ENCODE measurements around the gene COL11A1.
"Not testable (repeated sequence)": the region's sequence is repeated elsewhere in the genome, so short reads cannot be mapped to it uniquely, and the experiment has no call there.

The COL11A1 gene

DNA sequence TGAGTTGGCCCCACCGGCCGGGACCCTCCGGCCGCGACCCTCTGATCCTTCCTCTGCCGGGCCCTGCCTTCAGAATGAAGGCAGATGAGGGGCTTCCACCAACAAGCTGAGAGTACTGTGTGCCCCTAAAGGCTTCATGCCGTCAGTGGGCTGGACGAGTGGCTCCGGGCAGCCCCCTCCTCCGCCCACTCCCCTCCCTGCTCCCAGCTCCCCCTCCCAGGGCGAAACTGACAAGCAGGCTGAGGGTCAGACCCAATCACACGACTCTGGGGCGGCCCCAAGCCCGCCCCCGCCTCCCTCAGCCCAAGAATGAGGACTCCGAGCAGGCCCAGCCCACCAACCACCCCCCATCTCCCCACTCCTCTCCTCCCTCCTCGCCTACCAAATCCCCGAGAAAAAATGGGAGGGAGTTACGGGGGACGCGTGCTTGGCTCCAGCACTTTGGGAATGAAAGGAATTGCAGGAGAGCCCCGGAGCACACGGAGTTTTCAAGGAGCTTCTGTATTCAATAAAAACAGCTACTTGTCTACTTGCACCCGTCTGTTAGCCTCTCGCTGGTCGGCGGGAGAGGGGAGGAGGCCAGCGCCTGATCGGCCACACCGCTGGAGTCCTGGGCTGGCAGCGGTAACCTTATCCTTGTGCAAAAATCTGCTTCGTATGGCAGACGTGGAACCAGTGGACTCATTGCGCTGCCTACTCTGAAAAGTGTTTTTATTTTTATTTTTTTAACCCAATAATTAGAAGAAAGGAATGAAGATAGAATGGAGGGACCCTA, at the start of gene COL11A1:
COL11A1 (minus strand) TSS at position 147 of the 775 bp plus-strand sequence. CDS start 344 bp downstream, outside the sequence.
- no peak for DNase-seq (ENCODE audit: low read depth)

GRCh38 chr1:103156966-103157365, 48.6 kb upstream of the COL11A1 start:
- DNase-seq (ENCODE audit: low read depth): no peak

- no peak for DNase-seq (ENCODE audit: low read depth)
Observed at GRCh38 chr1:103146166-103146565, 37.8 kb upstream of the COL11A1 start.

GRCh38 chr1:103145449-103145848, 37.1 kb upstream of the COL11A1 start:
- no peak for DNase-seq (ENCODE audit: low read depth)

GRCh38 chr1:103144681-103145080, 36.4 kb upstream of the COL11A1 start:
- no peak for DNase-seq (ENCODE audit: low read depth)

DNA sequence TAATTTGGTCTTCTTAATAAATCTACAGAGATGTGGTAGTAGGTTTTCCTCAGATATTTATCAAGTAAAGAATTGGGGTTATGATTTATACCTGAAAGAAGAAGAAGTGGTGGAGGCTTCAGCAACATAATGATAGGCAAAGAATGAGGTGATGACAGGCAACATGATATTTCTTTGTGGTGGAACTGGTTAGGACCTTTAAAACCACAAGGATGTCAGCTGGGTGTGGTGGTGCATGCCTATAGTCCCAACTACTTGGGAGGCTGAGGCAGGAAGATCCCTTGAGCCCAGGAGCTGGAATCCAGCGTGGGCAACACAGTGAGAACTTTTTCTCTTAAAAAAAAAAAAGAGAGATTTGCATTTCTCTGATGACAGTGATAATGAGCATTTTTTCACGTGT, 34.1 kb upstream of the COL11A1 start:
- no peak for DNase-seq (ENCODE audit: low read depth)

DNA sequence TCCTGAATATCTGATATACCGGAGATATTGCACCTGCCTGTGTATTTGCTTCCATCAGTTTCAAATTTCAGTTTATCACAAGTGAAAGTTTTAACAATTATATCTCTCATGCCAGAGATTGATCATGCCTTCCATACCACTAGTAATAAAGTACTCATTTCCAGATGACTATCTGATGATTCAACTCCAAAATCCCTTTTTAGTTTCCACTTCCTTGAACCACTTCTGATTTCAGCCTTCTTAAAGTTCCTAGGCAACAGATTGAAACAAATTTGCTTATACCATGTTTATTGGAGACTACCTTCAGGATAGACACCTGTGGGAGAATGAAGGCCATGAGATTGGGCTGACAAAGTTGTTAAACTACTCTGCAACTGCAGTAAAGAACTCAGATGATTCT, 21.5 kb upstream of the COL11A1 start:
- DNase-seq (ENCODE audit: low read depth): no peak

DNA sequence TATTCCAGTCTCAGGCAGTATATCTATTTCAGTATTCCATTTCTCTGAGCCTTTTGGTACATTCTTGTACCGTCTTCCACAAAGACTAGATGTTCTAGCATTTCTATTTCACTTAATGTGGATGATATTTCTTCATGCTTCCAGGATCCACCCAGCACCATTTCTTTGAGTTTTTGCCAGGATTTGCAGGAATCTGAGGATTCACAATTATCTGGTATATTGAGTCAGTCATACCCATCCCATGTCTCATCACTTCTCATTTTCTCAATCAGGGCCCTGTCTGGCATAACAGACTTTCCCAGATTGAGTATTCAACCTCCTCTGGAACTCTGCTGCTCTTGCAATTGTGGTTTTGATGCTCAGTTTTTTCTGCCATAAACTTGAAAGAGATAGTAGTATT, 20.9 kb upstream of the COL11A1 start:
- DNase-seq (ENCODE audit: low read depth): no peak

DNA sequence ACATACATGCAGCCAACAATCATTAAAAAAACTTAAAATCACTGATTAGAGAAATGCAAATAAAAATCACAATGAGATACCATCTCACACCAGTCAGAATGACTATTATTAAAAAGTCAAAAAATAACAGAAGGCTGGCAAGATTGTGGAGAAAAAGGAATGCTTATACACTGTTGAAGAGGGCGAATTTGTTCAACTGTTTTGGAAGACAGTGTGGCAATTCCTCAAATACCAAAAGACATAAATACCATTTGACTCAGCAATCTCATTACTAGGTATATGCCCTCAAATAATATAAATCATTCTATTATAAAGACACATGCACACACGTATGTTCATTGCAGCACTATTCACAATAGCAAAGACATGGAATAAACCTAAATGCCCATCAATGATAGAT, 19.9 kb upstream of the COL11A1 start:
- DNase-seq (ENCODE audit: low read depth): not testable (repeated sequence)

DNA sequence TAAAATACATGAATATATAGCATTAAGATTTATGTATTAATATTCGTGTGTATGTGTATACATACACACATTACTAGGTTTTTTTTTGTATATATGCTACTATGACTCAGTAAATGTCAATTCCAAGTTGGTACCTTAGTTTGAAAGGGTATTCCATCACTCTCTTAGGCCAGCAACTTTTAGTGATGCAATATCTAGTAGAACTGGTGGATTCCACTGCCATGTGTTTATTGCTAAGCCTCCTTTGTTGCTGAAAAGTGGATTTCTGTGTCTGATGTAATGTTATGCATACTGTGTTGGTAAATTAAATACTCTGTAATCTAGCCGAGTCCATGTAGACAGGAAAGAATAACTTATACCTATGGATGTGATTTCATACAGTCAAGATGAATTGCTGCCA, 16.9 kb upstream of the COL11A1 start:
- no peak for DNase-seq (ENCODE audit: low read depth)

GRCh38 chr1:103122983-103123720, 14.8 kb upstream of the COL11A1 start:
- DNase-seq (ENCODE audit: low read depth): no peak

DNA sequence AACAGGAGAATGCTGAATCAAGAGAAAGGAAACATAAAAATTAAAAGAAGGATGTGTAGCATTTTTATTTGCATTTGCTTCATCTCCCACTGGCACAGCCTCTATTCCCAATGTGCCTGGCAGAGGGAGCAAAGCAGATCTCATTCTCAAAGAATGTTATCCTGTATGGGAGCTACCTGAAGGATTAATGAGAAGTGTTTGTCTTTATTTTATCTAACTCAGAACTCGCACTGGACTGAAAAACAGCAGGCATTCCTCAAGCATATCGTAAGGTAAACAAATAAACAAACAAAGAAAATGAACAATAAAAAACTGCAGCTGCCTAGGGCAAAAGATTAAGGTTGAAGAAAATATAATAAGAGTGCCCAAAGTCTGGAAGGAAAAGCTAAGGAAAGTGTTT, 12.7 kb upstream of the COL11A1 start:
- DNase-seq (ENCODE audit: low read depth): no peak

DNA sequence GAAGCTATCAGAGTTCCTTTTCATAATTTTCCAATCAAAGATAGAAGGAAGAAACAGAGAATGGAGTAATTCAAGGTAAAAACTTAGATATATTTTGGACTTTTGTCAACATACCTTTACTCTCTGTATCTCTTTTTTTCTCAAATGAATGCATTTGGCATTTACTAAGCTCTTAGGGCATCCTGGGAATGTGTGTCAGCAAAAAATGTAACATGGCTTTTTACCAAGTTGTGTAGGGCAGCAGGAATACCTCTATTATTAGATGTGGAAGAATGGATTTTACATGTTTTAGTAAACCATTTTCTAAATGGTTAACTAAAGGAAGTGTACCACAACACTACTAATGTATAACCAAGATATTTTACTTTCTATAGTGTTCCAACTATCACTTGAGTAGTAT, 4.2 kb upstream of the COL11A1 start:
- DNase-seq (ENCODE audit: low read depth): no peak

DNA sequence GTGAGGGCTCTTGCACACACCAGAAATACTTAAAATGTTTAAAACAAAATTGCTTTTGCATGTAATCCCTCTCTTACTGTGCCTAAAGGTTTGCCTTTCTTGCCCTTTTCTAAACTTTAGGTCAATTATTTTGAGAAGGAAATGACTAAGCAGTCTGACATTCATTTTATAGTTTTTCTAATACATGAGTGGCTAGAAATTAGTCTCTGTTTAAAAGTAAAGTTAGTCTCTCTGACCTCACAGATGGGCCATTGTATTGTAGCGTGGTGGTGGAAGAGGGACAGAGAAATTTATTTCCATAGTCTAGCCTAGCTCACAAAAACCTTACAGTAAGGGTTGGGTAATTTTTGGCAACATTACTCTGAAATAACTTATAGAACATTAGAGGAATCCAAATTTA, 3.6 kb upstream of the COL11A1 start:
- DNase-seq (ENCODE audit: low read depth): no peak

- DNase-seq (ENCODE audit: low read depth): no peak
Observed at GRCh38 chr1:103110701-103111100, 2.4 kb upstream of the COL11A1 start.

DNA sequence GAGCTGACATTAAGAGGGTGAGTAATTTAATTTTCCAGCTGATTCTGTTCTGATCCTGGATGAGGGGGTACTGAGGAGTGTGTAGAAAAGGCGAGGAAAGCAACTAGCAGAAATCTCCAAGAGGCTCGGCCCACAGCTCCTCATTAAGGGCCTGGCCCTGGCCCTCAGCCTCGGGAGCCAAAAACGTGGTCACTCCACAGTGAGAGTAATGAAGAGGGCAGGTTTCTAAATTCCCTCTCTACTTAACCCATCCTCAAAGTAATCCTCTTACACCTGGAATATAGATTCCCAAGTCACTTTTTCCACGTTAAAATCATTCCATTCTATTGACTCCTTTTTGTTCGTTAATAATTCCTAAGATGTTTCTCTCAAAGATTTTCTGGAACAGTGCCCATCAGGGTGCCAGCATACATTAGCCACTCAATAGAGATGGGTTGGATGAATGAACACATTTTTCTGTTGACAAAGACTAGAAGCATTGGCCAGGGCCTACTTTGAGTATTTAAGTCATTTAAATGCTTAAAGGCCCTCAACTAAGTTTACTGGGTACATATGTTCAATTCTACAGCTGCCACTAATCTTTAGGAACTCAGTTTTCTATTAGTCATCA, 1.1 kb upstream of the COL11A1 start:
- no peak for DNase-seq (ENCODE audit: low read depth)

DNA sequence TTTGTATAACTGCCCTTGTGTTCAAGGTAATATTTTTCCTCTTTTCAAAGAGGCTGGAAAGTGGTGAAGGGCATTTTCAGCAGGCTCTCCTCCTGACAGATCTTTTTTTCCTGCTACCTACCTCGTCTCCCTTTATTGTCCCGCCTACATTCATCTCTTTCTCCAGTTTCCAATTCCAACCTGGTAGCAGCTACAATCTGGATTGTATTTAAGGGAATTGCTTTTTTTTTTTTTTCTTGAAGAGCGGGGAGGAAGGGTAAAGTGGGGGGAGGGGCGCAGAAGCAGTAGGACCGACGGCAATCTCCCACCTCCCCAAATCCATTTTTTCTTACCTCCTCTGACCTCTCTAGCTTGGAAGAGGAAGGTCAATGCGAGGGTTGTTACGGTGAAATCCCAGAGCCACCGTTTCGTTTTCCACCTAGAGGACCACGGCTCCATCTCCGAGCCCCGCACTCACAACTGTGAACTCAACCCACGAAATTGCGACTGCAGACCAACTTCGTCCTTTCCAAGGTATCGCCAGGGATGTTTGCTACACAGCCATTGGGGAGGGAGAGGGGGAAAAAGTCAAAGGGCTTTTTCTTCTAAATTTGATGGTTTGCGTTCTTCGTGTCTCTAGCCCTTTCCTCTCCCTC, 464 bp downstream of the COL11A1 start:
- DNase-seq (ENCODE audit: low read depth): no peak

- no peak for DNase-seq (ENCODE audit: low read depth)
Observed at GRCh38 chr1:103106426-103107341, 1.6 kb downstream of the COL11A1 start.

- DNase-seq (ENCODE audit: low read depth): no peak
Observed at GRCh38 chr1:103101399-103101798, 6.9 kb downstream of the COL11A1 start.

- DNase-seq (ENCODE audit: low read depth): no peak
Observed at GRCh38 chr1:103089221-103089620, 19.1 kb downstream of the COL11A1 start.

GRCh38 chr1:103087256-103087655, 21.1 kb downstream of the COL11A1 start:
- DNase-seq (ENCODE audit: low read depth): no peak

DNA sequence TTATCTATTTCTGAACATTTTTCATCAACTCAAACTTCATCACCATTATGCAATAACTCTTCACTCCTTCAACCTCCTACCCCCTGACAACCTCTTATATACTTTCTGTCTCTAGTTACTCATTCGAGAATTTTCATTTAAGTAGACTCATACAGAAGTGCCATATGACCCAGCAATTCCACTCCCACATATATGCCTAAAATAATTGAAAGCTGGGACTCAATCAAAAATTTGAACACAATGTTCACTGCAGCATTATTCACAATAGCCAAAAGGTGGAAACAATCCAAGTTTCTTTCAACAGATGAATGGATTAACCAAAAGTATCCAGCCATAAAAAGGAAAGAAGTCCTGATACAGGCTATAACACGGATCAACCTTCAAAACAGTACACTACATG, 24.1 kb downstream of the COL11A1 start:
- DNase-seq (ENCODE audit: low read depth): no peak

All from activated gamma-delta T cell treated with anti-CD3 and anti-CD28 coated beads, Interleukin-2, amount 50 U/mL, for 16 hours (primary cell).